Suppressor macrophage treated with lipopolysaccharide for 4 hours (primary cell): ENCODE results near the gene CD9.

ENCODE experiments used
- DNase-seq: peaks from one replicate; pipeline ENCODE4 v3.0.0-alpha.2; 2020

The CD9 gene

GRCh38 chr12:6250343-6250742 is 50.1 kb downstream of the CD9 start:
- no peak for DNase-seq

- DNase-seq: no peak
Observed at GRCh38 chr12:6253278-6253677, 53.1 kb downstream of the CD9 start.

GRCh38 chr12:6254491-6254890 is 54.3 kb downstream of the CD9 start:
- DNase-seq: no peak

- no peak for DNase-seq
Observed at GRCh38 chr12:6257007-6257406, 56.8 kb downstream of the CD9 start.

GRCh38 chr12:6262211-6262610 is 62.0 kb downstream of the CD9 start:
- no peak for DNase-seq

- no peak for DNase-seq
Observed at GRCh38 chr12:6262623-6263022, 62.4 kb downstream of the CD9 start.

GRCh38 chr12:6263931-6264330 is 63.7 kb downstream of the CD9 start:
- no peak for DNase-seq

- no peak for DNase-seq
Observed at GRCh38 chr12:6264402-6265037, 64.3 kb downstream of the CD9 start.

GRCh38 chr12:6265038-6265405 is 64.8 kb downstream of the CD9 start:
- no peak for DNase-seq

- DNase-seq: no peak
Observed at GRCh38 chr12:6266541-6266966, 66.4 kb downstream of the CD9 start.

GRCh38 chr12:6266971-6267721 is 66.9 kb downstream of the CD9 start:
- DNase-seq: peak; percentile 21

GRCh38 chr12:6268484-6269157 is 68.4 kb downstream of the CD9 start:
- no peak for DNase-seq

GRCh38 chr12:6269986-6270385 is 69.8 kb downstream of the CD9 start:
- no peak for DNase-seq

- no peak for DNase-seq
Observed at GRCh38 chr12:6271281-6271680, 71.1 kb downstream of the CD9 start.

- no peak for DNase-seq
Observed at GRCh38 chr12:6272300-6273204, 72.4 kb downstream of the CD9 start.

GRCh38 chr12:6273205-6273540 is 73.0 kb downstream of the CD9 start:
- no peak for DNase-seq

GRCh38 chr12:6273541-6274230 is 73.5 kb downstream of the CD9 start:
- no peak for DNase-seq

- DNase-seq: no peak
Observed at GRCh38 chr12:6274231-6275221, 74.3 kb downstream of the CD9 start.

GRCh38 chr12:6275928-6276887 is 76.0 kb downstream of the CD9 start:
- no peak for DNase-seq
